Subcutaneous adipose tissue (tissue), 4 donors: ENCODE measurements around the gene PTPRD. TPM values are rescaled to one million over a fixed set of nuclear protein-coding genes. Genes with fewer than 3 reads are reported as not detected.

ENCODE experiments used
- total RNA-seq, 4 donors: library from RNA; depleted of rRNA; stranded (reverse); fragments of >200 nt; gene quantifications; one replicate each; pipeline ENCODE4 v1.1.0, GENCODE V29; 2016
- TF ChIP-seq, protein P1 (sequence below): fragments of 450-650 bp; IDR thresholded peaks from one replicate; pipeline ENCODE4 v1.5.1; 2016; ENCODE audit warnings: low read depth, mild to moderate bottlenecking, control low read depth, antibody characterized with exemption, moderate library complexity

Gene PTPRD
- total RNA-seq, 4 donors from 2014 or later: 5.1 to 17.3 (median 12.1) TPM

DNA sequence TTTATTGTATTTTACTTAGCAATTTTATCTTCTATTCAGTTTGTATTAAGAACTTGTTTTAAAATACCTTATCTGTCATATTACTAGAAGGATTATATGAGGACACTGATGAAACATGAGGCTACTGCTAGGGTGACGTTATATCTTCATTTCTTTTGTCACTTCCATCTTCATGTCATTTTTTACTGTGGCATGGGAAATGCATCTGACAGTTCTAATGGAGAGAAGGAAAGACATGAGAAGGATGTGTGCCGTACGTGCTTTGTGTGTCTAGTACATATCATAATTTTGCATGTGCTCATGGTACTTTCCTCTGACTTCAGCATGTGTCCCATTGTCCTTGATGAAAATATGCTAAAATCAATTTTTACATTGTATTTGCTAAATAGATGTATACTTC lies 258.2 kb downstream of the PTPRD start:
- TF ChIP-seq, protein P1, sequence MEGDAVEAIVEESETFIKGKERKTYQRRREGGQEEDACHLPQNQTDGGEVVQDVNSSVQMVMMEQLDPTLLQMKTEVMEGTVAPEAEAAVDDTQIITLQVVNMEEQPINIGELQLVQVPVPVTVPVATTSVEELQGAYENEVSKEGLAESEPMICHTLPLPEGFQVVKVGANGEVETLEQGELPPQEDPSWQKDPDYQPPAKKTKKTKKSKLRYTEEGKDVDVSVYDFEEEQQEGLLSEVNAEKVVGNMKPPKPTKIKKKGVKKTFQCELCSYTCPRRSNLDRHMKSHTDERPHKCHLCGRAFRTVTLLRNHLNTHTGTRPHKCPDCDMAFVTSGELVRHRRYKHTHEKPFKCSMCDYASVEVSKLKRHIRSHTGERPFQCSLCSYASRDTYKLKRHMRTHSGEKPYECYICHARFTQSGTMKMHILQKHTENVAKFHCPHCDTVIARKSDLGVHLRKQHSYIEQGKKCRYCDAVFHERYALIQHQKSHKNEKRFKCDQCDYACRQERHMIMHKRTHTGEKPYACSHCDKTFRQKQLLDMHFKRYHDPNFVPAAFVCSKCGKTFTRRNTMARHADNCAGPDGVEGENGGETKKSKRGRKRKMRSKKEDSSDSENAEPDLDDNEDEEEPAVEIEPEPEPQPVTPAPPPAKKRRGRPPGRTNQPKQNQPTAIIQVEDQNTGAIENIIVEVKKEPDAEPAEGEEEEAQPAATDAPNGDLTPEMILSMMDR: no peak

DNA sequence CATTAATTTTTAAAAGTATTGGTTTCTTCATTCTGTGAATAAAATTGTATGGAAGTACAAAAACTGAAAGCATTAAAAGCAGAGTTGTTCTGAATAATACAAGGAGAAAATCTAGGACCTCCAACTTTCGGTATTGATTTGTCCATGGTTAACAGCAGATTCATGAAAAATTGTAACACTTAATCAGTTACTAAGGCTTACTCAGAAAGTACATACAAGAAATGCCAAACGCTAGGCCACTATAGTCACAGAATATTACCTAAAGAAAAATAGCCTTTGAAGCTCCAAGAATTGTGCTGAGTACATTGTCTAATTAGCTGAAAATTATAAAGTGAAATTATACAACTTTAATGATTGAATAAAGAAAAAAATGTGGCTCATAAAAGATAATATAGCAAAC lies 271.7 kb downstream of the PTPRD start:
- TF ChIP-seq, protein P1: no peak

DNA sequence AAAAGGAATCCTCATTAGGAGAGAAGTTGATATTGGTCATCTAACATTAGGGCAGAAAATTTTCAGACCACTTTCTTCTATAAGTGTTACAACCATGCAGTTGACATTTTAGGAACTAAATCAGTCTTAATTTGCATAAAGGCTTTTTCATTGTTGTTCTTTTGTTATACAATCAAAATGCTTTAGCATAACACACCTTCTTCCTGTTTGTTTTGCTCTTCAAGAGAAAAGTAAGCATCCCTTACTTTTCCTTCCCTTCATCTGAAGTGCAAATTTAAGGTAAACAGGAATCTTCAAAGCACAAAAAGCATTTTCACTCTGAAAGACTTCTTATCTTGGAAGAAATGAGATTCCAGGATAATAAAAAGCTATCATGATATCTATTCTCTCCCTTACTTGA lies 273.6 kb downstream of the PTPRD start:
- TF ChIP-seq, protein P1: no peak

GRCh38 chr9:10331157-10331556 lies 281.6 kb downstream of the PTPRD start:
- TF ChIP-seq, protein P1: no peak

DNA sequence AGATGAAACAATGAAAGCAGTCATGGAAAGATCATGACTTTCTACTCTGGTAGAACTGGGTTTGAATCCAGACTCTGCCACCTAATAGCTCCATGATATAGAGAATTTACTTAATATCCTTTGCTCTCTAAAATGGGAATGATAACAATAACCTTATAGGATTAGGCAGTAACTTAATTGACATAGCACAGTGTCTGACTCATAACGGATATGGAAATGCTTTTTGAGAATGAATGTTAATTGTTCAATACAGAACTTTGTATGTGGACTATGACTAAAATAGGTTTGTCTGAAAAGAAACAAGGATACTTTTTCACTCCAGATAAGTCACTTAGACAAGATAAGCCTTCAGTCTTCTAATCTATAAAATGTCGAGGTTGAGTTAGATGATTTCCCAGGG lies 330.7 kb downstream of the PTPRD start:
- TF ChIP-seq, protein P1: no peak

DNA sequence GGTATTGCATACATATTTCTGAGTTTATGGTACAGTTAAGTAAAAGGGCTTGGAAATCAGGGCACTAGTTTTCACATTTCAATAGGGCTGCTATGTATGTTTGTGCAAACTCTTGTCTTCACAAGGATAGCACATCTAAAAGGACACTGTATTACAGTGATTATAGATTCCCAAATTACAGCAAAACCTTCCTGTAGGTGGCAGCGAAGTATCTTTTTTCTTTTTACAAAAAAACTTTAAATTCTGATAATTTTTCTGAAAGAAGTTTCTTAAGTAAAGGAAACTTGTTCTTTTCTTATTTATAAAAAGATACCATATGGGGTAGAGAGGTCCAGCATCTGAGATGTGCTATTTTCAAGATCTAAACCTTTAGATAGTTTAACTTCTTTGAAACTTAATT lies 337.8 kb downstream of the PTPRD start:
- TF ChIP-seq, protein P1: no peak

GRCh38 chr9:10274175-10274574 lies 338.6 kb downstream of the PTPRD start:
- TF ChIP-seq, protein P1: no peak
